ENCODE data around the gene TMEM147.

- TF ChIP-seq CTCF (conservative IDR thresholded peaks at IDR 0.05 in 1 of 2, IDR thresholded peaks at IDR 0.05 in 1 of 2; ENCODE audit: extremely low read depth in 1 of 2, insufficient read depth in 1 of 2, low read depth in 1 of 2, low read length in 2 of 2) (no peak), EZH2 (IDR thresholded peaks at IDR 0.05; ENCODE audit: borderline replicate concordance, low read length) (no peak)
Observed at GRCh38 chr19:35534803-35535480, 10.5 kb upstream of the TMEM147 start.
